CD4-positive, alpha-beta T cell (primary cell): ENCODE measurements around the gene BTF3. TPM values are rescaled to one million over a fixed set of nuclear protein-coding genes. Genes with fewer than 3 reads are reported as not detected.
A peak's percentile ranks its signal among the peaks of the same experiment; 100 is the strongest.

ENCODE experiments used
- ATAC-seq: fragments of 200-7000 bp; cut with Tn5 transposase; one replicate; pipeline ENCODE4 v1.10.0; 2022; ENCODE audit warnings: mild to moderate bottlenecking; ENCODE audit not compliant: poor library complexity
- CTCF ChIA-PET: fragments of 350-600 bp; sonication (Branson Sonifier 250); formaldehyde crosslinking; loops from one replicate; lab custom pipeline; 2021; ENCODE audit warnings: antibody characterized with exemption, inconsistent platforms; lab: Charles Lee
- POLR2A ChIA-PET: fragments of 350-600 bp; sonication (Branson Sonifier 250); formaldehyde crosslinking; loops from one replicate; lab custom pipeline; 2021; ENCODE audit warnings: antibody characterized with exemption, inconsistent platforms; lab: Charles Lee
- DNase-seq, 14 experiments: peaks; one replicate each; pipeline ENCODE4 v3.0.0-alpha.2; 2013 to 2020; ENCODE audit warnings: mixed read lengths in 2 of 14
- H3K27ac ChIP-seq, 2 donors: one replicate each; pipeline versions ENCODE4 v1.5.1 to v1.7.0; 2013; ENCODE audit warnings: low read length in 2 of 2, low read depth in 1 of 2, mild to moderate bottlenecking in 1 of 2
- H3K27me3 ChIP-seq, 2 experiments: 1 replicate in 1 of 2; 2 replicates in 1 of 2; pipeline versions ENCODE4 v1.6.1 to v1.7.0; 2013; ENCODE audit warnings: low read length in 2 of 2, control low read depth in 1 of 2, mild to moderate bottlenecking in 1 of 2, moderate library complexity in 1 of 2; ENCODE audit not compliant: insufficient read depth in 2 of 2, control insufficient read depth in 1 of 2
- H3K36me3 ChIP-seq: one replicate; pipeline ENCODE4 v1.6.1; 2013; ENCODE audit warnings: low read length, control low read depth; ENCODE audit not compliant: insufficient read depth
- H3K4me1 ChIP-seq: one replicate; pipeline ENCODE4 v1.6.1; 2013; ENCODE audit warnings: low read length, control low read depth; ENCODE audit not compliant: insufficient read depth
- H3K4me3 ChIP-seq: one replicate; pipeline ENCODE4 v1.5.1; 2013; ENCODE audit warnings: mild to moderate bottlenecking, low read length, moderate library complexity
- H3K9me3 ChIP-seq, 2 experiments: 1 replicate in 1 of 2; 2 replicates in 1 of 2; pipeline versions ENCODE4 v1.6.1 to v1.7.0; 2013; ENCODE audit warnings: low read length in 2 of 2, mild to moderate bottlenecking in 2 of 2, control low read depth in 1 of 2, moderate library complexity in 1 of 2; ENCODE audit not compliant: control insufficient read depth in 1 of 2, insufficient read depth in 1 of 2
- H3K27ac Mint-ChIP-seq: one replicate; pipeline ENCODE4 v1.8.0; 2020; ENCODE audit warnings: mixed read lengths
- H3K27me3 Mint-ChIP-seq: one replicate; pipeline ENCODE4 v1.8.0; 2021; ENCODE audit warnings: mixed read lengths
- H3K36me3 Mint-ChIP-seq: one replicate; pipeline ENCODE4 v1.8.0; 2021; ENCODE audit warnings: low read depth, mixed read lengths
- H3K4me1 Mint-ChIP-seq: one replicate; pipeline ENCODE4 v1.8.0; 2021; ENCODE audit warnings: low read depth, mixed read lengths
- H3K4me3 Mint-ChIP-seq: one replicate; pipeline ENCODE4 v1.8.0; 2020; ENCODE audit warnings: mild to moderate bottlenecking, mixed read lengths
- H3K9me3 Mint-ChIP-seq: one replicate; pipeline ENCODE4 v1.8.0; 2020; ENCODE audit warnings: mixed read lengths
- intact Hi-C, 2 experiments: fragments of 100-400 bp; cut with DNase I in 1 of 2; cut with micrococcal nuclease in 1 of 2; formaldehyde crosslinking; loops; one replicate each; pipeline versions ENCODE4 v1.15.1 to v1.9.0; 2023 to 2025; cut with DNase I, micrococcal nuclease
- total RNA-seq, 174 experiments: library from RNA in 2 of 174; stranded (reverse) in 2 of 174; gene quantifications; one replicate each; pipeline ENCODE4 v1.2.3 and lab custom pipeline; 2021 to 2026
- TF ChIP-seq, protein P1 (sequence below): fragments of 200-600 bp; IDR thresholded peaks from one replicate; pipeline ENCODE4 v1.8.0; 2022; ENCODE audit warnings: antibody characterized with exemption, mild to moderate bottlenecking

The BTF3 gene
- total RNA-seq, 2 experiments from 2014 or later = 756 to 769 TPM

- H3K4me1 Mint-ChIP-seq = peaks cover 14% of the 10 kb centered on the region
- Histone ChIP-seq H3K4me3 (no peak overlapping the region), H3K4me1 (peaks cover 36% of the 10 kb centered on the region), H3K27ac (no peak overlapping the region), H3K36me3 (no peaks in the 10 kb centered on the region), H3K27me3 (peaks cover 58 to 81% of the 10 kb centered on the region in 2 experiments), H3K9me3 (peaks cover 5 to 29% of the 10 kb centered on the region in 2 experiments)
- H3K27ac Mint-ChIP-seq = peak overlapping the region; percentile 41
- ATAC-seq = no peak
- no peak for DNase-seq
- CTCF ChIA-PET = no interaction called here
- TF ChIP-seq, protein P1, sequence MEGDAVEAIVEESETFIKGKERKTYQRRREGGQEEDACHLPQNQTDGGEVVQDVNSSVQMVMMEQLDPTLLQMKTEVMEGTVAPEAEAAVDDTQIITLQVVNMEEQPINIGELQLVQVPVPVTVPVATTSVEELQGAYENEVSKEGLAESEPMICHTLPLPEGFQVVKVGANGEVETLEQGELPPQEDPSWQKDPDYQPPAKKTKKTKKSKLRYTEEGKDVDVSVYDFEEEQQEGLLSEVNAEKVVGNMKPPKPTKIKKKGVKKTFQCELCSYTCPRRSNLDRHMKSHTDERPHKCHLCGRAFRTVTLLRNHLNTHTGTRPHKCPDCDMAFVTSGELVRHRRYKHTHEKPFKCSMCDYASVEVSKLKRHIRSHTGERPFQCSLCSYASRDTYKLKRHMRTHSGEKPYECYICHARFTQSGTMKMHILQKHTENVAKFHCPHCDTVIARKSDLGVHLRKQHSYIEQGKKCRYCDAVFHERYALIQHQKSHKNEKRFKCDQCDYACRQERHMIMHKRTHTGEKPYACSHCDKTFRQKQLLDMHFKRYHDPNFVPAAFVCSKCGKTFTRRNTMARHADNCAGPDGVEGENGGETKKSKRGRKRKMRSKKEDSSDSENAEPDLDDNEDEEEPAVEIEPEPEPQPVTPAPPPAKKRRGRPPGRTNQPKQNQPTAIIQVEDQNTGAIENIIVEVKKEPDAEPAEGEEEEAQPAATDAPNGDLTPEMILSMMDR = no peak
- intact Hi-C loops = loop anchor here (2.0 to 5.0 kb wide), 8 partner anchors 47 to 493 kb away; partner anchors contain the start of genes BTF3 (in 1 of the 2) and FCHO2 (in 1 of the 2)
- H3K27me3 Mint-ChIP-seq = peaks cover 84% of the 10 kb centered on the region
- POLR2A ChIA-PET = interaction anchor here (0.6 to 2.0 kb wide), 2 partner anchors 72 to 234 kb away, joined by 3 to 13 read pairs; no protein-coding TSS in a partner anchor
- peaks cover 2% of the 10 kb centered on the region for H3K9me3 Mint-ChIP-seq
- H3K36me3 Mint-ChIP-seq = peaks cover 6% of the 10 kb centered on the region
- H3K4me3 Mint-ChIP-seq = peak overlapping the region; percentile 58
Measured at GRCh38 chr5:73450137-73450536, 48.1 kb upstream of the BTF3 start.

DNA sequence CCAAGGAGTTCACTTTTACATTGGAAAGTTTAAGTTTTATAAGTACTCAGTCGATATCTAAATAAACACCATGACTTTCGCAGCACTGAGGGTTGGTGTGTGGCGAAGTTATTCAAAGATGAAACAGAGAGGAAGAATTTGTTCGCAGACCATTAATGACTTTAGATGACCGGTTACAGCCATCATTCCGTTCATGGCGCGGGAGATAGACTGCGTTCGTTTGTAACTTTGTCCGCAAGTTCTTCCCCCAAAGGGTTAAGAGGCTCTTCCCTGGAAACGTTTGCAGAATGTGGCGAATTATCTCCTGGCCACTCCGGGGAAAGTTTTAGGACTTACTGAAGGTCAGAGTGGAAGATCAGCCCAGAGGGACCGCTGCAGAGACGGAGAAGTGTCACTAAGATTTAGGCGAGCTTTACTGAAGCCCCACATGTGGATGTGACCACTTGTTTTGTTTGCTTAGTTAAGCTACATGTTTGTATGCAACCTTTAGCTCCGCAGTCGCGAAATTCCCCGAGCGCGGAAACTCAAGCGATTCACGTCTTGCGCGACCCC is 47.5 kb upstream of the BTF3 start:
- POLR2A ChIA-PET = interaction anchor here (0.9 to 2.0 kb wide), 2 partner anchors 8 to 235 kb away, joined by 3 to 13 read pairs; no protein-coding TSS in a partner anchor

More for the DNA sequence above, 47.5 kb upstream of the BTF3 start:
- CTCF ChIA-PET = interaction anchor here (0.9 to 1.4 kb wide), 10 partner anchors 9 to 367 kb away, joined by 3 to 12 read pairs (median 4); partner anchors contain the start of gene BTF3
- Histone ChIP-seq H3K27ac (no peak overlapping the region), H3K9me3 (peaks cover 5 to 29% of the 10 kb centered on the region in 2 experiments), H3K4me3 (no peak overlapping the region), H3K4me1 (peaks cover 36% of the 10 kb centered on the region), H3K36me3 (no peaks in the 10 kb centered on the region), H3K27me3 (peaks cover 58 to 78% of the 10 kb centered on the region in 2 experiments)
- Mint-ChIP-seq H3K27me3 (peaks cover 85% of the 10 kb centered on the region), H3K4me3 (peak overlapping the region; percentile 61), H3K4me1 (peaks cover 13% of the 10 kb centered on the region), H3K36me3 (peaks cover 6% of the 10 kb centered on the region), H3K27ac (no peak overlapping the region), H3K9me3 (peaks cover 2% of the 10 kb centered on the region)
- TF ChIP-seq, protein P1 = no peak
- intact Hi-C loops = loop anchor here (2.0 to 5.0 kb wide), 8 partner anchors 47 to 493 kb away; partner anchors contain the start of genes BTF3 (in 1 of the 2) and FCHO2 (in 1 of the 2)
- DNase-seq = peak in 3 of 14 experiments; percentile 4 to 43 (median 22)
- no peak for ATAC-seq
